Measurements from ENCODE around the gene SETBP1.
A peak's percentile ranks its signal among the peaks of the same experiment; 100 is the strongest.
"Not testable (repeated sequence)": the region's sequence is repeated elsewhere in the genome, so short reads cannot be mapped to it uniquely, and the experiment has no call there.

The SETBP1 gene

DNA sequence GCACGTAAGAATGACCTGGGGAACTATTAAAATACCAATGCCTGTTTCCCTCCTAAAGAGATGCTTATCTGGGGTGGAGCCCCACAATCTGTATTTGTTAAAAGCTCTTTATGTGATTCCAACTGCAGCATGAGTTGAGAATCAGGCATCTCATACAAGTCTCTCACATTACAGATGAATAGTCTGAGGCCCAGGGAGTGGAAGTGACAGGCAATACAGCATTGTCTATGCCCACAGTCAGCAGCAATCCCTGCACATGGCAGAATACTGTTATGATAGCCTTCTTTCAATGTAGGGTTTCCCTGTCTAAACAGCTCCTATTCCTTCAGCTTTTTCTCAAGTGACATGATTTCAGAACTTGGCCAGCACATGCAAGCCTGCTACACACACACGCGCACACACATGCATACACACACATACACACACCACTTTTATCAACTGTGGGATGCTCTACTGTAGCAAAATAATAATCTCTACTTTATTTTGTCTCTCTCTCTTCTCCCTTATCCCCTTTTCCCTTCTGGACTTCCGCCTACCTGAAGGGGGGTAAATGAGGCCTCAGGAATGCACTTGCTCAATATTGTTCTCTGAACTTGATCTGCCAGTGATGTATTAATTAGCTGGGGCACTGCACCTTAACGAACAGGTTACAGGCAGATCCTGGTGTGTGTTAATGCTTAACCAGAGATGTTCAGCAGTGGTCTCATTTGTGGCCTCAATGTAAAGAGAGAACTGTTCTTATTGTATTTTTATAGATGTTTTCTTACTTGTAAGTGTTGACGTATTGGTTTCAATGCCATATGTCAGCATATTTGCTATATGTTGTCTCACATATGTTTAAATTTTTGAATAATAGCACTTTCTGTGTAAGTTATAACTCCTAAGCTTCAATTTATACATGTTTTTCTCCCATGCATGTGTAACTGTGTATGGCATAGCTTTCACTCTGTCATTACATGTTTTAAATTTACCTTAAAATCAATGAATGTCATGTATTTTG lies 116.0 kb downstream of the SETBP1 start:
- DNase-seq: no peak

DNA sequence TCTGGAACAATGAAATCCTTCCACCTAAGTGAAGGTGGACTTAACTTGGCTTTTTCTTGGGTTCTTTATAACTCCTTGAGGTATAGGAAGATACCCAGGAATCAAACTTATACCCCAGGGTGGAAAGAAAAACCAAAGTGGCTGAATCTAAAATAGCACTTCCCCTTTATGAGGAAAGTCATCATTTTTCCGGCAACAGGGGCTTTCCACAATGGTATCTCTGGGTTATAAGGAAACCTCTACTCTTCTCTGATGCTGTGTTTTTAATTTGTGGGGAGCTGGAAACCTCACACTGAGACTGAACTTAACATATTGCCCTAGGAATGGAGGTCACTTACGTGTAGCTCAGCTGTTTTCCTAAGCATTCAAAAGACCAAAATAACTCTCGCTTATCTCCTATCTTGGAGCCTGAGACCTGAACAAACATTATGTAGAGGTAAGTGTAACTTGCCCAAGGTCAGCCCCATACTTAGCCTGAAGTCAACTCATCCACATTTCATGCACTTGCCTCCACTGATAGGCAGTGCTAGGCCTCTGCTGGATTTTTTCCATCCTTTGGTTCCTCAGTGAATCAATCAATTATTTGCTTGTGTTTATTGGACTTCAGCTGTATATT lies 117.9 kb downstream of the SETBP1 start:
- DNase-seq: no peak

DNA sequence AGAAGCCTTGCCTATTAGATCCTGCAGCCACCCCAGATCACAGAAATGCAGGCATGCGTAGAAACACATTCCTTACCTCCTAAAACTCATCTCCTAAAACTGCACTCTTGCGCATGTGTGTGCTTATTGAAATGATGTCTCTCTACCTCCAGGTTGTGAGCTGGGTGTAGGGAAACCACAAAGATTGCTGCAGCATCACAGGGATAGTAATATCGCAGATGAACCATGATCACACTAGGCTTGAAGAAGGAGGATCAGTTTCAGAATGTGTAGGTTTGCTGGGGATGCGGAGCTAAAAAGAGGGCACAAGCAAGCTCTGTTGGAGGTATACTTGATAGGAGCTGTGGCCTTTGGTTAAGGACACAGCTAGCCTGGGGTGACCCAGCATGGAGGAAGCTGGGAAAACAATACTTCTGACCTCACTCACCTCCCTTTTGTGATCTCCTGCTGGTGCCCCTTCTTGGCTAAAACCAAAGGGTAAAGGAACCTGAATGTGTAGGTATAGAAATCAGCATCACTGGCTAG lies 118.8 kb downstream of the SETBP1 start:
- no peak for DNase-seq

DNA sequence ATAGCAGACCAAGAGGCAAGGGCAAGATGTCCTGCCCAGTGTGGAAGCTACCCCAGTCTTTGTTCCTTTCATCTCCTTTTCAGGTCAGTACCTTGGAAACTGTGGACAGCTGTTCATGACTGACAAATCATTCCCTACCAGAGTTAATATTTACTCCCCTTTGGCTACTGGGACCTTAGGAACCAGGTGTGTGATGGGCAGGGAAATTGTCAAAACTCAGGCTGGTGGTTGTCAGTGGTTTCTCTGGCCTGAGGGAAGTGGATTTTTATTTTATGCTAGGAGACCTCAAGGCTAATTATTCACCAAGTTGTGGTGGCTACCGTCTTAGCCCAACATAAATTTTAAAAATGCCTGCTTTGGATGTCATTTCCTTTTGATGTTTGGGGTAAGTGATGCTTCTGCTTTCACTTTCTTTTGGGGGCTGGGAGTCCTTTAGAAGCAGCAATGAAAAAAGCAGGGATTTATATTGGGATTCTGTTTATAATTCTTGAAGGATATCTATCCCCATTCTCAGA lies 119.3 kb downstream of the SETBP1 start:
- peak; percentile 19 for DNase-seq

DNA sequence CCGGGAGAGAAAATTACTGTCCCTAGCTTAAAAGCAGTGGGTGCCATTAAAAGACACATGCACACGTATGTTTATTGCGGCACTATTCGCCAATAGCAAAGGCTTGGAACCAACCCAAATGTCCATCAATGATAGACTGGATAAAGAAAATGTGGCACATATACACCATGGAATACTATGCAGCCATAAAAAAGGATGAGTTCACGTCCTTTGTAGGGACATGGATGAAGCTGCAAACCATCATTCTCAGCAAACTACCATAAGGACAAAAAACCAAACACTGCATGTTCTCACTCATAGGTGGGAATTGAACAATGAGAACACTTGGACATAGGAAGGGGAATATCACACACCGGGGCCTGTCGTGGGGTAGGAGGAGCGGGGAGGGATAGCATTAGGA lies 120.1 kb downstream of the SETBP1 start:
- DNase-seq: not testable (repeated sequence)

DNA sequence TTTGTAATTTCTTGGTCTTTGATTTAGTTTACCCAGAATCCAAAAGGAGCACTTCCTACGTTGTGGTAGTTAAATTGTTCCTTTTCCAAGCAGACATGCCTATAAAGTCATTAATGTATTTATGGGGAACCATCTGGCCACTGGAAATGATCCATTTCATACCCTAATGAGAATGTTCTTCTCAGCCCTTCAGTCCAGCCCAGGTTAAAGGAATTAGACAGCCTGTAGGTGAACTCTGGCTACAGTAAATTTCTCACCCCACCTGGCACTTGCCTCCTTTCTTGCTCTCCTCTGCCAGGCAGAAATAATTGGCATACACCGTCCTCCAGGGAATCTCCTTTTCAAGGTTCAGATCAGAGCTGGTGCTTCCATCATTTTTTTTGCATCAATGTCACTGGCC lies 121.1 kb downstream of the SETBP1 start:
- DNase-seq: no peak

DNA sequence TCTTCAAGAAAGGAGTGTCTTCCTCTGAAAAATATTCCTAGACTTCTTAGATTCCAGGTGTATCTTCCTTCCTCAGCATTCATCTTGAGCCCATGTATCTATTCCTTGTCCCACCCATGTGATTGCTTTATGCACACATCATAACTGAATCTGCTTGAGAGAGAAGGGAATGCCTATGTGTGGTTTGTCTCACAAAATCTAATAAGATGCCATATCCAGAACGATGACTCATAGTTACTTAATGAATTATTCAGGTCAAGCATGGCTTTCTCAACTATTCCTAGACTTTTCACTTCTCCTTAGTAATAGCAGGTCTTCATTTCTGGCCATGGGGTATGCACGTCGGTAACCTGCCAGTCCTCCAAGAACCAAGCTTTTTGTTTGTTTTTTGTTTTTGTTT lies 121.8 kb downstream of the SETBP1 start:
- no peak for DNase-seq

DNA sequence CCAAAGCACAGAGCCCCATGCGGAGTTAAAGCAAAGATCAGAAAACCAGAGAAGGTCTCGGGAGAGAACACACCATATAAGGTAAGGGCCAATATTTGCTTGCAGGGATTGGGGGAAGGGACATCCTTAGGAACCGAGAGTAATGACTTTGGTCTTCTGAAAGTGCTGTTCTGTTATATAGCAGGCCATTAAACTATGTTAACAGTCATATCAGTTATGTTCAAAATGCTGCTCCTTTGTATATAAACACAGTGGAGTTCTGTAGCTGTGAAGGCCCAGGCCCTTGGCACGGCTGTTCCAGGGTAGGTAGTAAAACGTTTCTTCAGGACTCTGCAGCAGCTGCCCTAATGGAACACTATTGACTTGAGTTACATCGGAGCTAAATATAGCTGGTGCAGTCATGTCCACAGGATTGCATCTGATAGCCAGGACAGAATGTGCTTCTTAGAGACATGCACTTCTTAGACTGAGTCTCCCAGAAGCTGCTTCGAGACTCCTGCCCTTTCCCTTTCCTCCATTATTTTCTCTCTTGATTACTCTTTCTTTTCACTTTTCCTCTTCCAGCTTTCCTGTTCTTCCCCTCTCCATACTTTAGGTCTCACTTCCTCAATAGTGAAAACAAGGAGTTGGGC lies 122.4 kb downstream of the SETBP1 start:
- DNase-seq: no peak

DNA sequence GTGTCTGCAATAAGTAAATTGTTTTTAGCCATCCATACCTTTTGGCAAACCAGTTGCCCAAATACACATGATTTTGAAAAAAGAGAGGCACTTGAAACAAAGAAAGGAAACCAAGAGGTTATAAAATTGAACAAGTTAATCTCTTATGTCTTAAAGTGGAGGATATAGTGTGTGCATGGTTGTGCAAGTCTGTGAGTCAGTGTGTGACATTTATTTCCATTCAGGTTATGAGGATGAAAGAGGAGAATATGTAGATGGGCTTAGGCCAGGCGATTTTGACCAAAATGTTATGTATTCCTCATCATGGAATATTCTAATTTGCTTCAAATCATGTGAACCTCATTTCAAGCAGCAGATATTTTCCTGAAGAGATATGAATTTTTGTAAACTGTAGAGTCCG lies 123.3 kb downstream of the SETBP1 start:
- no peak for DNase-seq

DNA sequence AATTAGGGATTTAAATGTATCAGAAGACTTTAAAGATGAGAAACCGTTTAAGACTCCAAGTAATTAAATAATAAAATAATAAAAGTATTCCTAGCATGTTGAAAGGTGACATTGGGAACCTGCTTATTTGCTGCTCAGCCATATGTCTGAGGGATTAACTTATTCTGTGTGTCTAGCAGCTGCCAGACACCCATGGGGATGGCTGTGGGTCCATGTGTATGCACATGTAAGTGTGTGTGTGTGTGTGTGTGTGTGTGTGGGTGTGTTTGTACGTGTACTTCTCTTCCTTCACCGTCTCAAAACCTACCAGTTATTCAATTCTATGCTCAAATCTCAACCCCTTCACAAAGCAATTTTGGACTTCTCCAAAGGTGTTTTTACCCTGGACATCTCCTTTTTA lies 124.5 kb downstream of the SETBP1 start:
- DNase-seq: no peak

DNA sequence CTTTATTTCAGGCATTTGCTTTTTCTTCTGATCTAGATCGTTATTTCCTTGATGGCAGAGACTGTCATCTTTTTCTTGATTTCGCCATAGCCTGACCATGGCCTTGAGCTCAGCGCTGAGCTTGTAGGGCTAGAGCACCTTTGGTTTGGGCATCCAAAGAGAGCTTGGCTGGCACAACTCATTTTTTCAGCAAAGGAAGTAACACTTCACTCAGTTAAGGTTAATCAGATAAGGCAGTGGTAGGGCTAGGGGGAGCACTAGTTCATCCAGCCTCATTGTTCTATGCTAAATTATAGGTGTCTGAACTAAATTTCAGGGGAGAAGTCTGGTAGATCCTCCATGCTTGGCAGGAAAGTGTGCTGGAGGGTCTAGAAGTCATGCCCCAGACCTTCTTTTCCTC lies 125.0 kb downstream of the SETBP1 start:
- no peak for DNase-seq

DNA sequence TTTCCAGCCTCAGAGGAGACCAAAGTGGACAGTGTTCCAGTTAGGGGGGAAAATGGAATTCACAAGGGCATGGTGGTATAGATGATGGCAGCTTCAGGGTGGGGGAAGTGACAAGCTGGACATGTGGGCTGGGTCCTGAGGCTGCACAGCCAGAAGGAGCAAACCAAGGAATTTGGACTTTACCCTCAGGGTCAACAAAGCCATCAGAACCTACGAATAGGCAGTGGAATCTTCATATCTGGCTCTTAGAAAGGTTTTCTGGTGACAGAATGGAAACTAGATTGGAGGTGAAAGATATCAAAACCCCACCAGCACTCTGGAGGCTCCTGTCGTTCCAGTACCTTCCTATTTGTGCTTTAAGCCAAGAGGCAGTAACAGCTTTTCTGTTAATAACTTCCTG lies 127.1 kb downstream of the SETBP1 start:
- no peak for DNase-seq

DNA sequence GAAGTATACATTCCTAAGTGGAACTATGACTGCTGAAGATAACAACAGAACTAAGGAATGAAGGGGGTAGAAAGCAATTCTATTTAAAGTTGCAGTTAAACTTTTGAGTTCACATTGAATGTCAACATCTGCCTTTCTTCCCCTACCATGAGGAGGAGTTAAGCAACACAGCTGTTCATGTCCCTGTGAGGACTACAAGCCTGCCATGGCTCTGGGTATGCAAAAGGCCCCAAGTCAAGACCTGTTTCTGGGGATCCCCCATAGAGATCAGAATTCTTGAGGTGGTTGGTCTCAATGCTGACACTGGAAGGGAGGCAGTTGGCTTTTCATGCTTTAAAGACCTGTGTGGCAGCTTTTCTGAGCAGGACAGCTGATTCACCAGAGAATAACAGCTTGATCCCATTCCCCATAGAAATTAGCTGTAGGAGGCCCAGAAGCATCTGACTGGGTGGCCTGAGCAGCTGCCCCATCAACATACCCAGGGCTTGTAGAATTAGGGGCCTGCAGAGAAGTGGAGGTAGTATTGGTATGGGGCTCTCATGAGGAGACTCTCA lies 131.0 kb downstream of the SETBP1 start:
- DNase-seq: no peak

DNA sequence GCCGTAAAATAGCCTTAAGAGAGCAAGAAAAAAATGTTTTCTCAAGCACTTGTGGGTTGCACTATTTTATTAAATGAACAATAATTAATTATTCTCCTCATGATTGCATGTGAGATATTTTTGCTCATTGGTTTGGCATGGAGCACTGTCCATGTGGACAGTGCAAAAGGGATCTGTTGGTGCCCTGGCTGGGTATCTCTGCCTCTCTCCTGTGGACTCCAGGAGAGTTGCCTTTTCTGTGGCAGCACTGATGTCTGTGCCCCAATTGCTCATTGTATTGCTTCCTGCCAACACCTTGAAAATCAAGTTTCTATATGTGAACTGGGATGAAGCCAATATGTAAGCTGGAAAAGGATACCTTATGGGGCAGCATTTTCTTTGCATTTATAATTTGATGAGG lies 131.7 kb downstream of the SETBP1 start:
- no peak for DNase-seq

DNA sequence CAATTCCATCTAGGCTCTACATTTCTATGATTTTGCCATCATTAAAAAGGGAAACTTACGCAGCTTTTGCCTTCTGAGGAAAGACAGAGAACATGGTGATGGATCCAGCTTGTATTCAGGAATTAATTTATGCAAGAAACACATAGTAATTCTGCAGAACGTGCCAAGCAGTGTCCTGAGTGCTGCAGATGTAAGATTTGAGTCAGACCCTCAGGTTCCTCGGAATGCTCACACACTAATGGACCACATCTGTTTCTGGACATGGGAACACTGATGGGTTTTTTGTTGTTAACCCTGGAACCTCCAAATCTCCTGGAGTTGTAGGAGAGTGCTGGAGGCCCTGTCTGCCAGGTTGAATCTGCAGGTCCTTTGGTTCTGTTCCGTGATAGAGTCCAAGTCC lies 132.9 kb downstream of the SETBP1 start:
- DNase-seq: no peak

DNA sequence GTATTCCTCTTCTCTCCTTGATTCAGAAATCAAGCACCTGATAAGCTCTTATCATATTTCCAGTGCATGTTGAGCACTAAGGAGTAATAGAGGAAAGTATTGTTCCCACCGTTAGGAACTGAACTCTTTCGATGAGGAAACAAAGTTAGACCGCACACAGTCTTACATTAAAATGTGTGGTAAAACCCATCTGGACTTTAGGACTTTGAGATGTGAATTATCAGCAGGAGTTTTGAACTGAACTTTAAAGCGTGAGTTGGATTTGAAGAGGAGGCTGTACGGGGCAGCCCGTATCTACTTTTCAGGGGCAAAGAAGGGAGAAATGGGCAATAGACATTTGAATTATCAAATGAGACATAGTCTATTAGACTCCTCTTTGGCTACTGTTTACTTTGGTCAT lies 134.4 kb downstream of the SETBP1 start:
- no peak for DNase-seq

DNA sequence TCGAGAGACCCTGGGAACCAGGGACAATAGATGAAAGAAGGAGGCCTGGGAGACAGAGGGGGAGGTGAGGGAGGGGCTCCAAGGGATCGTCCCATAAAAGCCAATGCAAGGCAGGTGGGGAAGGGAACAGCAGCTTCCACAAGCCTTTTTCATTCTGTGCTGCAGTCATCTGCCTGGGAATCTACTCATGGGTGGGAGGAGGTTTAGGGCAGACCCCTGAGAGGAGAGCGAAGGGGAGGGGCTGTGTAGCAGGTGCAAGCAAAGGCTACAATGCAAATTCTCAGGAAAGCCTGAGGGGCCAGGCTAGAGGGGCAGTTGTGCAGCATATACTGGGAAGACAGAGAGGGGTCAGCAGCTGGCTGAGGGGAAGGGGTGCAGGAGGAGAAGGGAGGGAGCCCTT lies 135.4 kb downstream of the SETBP1 start:
- DNase-seq: no peak

DNA sequence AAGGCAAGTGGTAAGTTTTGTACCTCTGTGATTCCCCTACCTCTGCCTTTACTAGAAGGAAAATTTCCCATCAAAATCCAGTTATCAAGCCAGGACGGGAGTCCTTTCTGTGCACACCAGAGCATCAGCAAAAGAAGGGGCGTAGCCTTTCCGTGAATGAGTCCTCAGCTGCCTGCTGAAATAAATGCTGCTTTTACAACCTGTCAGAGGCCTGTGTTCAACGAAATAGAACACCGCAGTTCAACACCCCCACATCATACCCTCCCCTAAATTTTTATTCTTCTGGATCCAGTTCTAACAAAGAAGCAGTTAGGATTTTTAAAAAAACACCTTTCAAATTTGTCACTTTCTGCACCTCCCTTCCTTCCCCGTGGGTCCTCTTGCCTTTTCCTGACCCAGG lies 135.8 kb downstream of the SETBP1 start:
- DNase-seq: no peak

DNA sequence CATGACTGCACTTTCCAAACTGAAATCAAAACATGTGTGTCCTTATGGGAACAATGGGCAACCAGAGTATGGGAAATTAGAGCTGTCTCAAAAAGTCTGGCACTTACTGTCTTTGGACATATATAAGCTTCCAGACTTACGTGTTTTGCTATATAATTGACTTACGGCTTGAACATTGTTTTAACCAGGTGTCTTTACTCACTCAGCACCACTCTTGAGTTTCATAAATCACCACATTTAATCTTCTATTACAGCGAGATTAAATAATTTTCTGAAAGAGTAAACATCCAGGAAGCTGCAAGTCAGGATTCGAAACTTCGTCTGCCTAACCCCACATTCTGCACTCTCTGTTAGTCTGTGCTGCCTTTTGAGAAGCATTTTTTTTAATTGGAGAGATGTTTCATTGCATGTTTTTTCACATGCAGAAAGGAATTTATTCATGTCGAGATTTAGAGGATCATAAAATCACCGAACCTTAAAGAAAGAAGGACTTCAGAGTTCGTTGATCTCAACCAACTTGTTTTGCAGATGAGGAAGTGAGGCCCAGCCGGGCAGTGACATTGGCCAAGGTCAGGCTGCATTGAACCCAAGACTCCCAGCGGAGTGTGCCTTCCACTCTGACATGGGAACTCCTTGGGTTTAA lies 137.3 kb downstream of the SETBP1 start:
- DNase-seq: no peak

DNA sequence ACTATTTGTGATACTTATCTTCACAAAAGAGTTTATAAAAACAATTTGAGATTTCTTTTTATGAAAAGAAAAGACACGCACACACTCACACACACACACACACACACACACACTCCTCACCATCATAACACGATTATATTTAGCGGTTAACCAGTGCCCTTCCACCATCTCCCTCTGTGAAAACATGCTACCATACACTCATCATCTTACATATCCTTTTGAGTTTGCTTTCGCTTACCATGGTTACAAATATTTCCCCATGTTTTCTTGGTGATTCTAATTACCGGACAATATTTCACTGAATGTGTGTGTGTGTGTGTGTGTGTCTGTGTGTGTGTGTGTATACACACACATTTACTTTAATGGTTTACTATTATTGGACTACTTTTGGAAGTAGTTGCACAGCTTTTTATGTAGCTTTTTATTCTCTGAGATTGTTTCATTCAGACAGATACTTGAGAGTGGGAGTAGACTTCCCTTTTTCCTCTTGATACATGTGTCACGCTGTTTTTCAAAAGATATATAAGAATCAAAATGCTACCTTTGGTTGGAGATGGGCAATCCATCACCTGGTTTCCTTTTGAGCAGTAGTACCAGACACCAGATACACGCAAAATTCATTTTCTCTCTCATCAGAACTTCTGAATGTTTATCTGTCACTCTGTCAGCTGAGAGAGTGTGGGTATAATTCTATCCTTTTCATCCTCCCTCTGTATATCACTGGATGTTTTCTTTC lies 138.1 kb downstream of the SETBP1 start:
- no peak for DNase-seq

DNA sequence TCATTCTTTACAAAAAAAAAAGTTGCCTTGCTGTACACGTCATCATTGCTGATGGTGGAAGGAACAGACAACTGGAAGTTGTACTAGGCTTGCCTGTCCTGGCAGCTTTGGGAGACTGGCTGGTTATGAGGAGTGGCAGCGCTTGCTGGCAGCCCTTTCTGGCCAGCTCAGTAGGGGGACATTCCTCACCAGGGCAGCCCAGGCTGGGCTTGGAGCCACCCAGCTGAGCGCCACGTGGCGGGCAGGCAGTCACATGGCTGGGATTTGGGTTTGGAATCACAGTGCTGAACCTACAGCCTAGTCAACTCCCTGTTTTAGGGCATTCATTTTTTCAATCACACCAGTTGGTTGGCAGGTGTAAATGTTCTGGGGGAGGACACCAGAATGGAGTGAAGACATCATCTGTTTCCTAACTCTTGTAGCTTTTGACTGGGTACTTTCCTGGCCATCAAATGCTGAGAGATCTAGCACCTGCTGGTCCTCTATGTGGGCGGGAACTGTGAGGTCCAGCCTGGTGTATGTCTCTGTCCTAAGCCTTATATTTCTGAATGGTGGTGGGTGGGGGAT lies 139.3 kb downstream of the SETBP1 start:
- no peak for DNase-seq

DNA sequence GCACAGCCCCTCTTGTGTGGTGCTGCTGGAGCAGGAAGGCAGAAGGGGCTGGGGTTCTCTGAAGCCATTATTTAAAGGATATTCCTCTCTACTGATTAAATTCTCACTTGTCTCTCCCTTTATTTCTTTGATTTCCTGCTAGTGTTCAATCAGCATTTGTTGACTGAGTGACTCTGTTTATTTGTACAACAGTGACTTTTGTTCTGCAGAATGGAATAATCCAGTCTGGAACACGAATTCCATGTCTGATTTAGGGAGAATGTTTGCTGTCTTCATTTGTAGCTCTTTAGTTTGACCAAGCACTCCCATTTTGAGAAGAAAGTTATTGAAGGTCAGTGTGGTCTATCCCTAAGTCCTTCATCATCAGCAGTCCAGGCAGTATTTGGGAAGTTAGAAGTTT lies 141.2 kb downstream of the SETBP1 start:
- no peak for DNase-seq
